NCI-H226 (cell line): Measurements from ENCODE around the gene SPAG17.

Source experiments
- DNase-seq: peaks from one replicate; pipeline ENCODE4 v3.0.0-alpha.2; 2015

The SPAG17 gene

GRCh38 chr1:118117521-118117920, 67.5 kb downstream of the SPAG17 start:
- no peak for DNase-seq

- no peak for DNase-seq
These were observed 68.1 kb downstream of the SPAG17 start for GRCh38 chr1:118116909-118117308.

GRCh38 chr1:118116401-118116800, 68.6 kb downstream of the SPAG17 start:
- DNase-seq = no peak

DNA sequence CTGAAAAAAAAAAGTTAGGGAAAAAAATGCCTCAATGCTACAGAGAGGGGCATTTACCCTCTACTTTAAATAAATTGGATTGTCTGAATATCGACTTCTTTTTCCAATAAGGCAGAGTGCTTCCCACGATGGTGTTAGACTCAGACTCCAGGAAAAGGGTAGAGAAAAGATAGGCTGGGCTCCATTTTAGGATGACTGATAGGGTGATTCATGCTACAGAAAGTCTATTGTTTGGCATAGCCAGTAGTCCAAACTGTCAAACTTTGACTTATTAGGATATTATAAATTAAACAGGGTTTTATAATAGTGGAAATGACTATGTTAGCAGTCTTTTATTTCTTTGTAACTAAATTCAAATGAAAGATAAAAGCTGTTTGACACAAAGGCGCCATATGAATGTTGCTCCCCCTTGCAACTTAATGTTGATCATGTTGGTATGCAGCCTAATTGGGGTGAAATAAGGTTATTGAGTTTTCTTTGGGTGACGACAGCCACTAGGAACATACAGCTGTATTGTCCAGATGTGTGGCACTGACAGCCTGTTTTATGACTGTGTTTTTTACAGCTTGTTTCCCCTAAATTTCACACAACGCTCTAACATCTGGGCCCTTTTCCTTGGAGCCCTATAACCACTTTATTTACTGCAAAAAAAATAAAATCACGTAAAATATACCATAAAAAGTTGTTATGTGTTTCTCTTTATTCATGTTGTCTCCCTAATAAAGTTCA, 69.3 kb downstream of the SPAG17 start:
- peak; percentile 57 for DNase-seq

GRCh38 chr1:118113261-118113660, 71.8 kb downstream of the SPAG17 start:
- peak; percentile 30 for DNase-seq

DNA sequence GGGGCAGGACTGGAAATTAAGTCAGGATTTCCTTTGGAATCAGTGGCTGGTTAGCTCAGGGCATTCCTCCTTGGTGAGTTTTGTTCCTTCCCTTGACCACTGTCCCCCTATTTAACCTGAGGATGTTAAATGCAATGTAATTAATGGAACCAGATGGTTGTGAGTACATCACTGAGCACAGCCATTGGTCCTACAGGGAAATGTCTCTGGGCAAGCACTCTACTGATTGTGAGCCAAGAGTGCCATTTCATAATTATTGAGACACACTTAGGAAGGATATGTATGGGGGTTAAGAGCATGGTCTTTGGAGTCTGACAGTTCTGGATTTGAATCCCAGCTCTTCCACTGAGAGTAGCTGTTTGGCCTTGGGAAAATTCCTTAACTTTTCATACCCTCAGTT, 74.4 kb downstream of the SPAG17 start:
- DNase-seq = no peak

DNA sequence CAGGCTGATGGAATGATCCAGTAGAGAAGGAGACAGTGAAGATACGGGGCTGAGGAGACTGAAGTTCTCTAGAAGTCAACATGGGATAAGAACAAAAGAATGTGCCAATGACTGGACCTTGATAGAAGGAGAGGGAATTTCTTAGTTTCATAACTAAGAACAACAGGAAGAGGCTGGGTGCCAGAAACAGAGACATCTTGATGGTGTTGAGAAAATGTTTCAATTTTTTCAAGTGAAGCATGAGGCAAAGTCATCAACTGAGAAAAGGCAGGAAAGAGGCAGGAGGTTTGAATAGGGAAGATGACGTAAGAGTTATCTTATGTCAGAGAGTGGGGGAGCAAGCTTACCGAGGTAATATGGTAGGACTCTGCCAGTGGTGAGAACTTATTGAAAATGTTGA, 80.1 kb downstream of the SPAG17 start:
- DNase-seq = peak; percentile 51

- DNase-seq = no peak
These were observed 82.6 kb downstream of the SPAG17 start for GRCh38 chr1:118102445-118102844.

DNA sequence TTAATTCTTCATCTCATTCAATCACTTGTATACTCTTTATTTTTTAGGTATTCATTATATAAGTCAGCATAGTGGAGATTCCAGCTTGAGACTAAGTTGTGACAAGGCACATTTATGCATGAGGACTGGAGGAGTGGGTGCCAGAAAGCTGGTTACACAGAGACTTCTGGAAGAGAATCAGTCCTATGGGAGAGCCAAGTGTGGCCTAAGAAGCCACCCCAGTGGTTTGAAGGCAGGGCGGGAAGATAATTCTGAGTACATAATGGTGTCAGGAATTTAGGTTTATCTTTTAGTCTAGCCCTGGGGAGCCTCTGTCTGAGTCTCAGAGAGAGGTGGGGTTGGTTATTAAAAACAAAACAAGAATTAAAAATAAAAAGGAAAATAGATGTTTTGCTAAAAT, 83.0 kb downstream of the SPAG17 start:
- no peak for DNase-seq

- DNase-seq = peak; percentile 3
These were observed 83.5 kb downstream of the SPAG17 start for GRCh38 chr1:118101515-118101844.

DNA sequence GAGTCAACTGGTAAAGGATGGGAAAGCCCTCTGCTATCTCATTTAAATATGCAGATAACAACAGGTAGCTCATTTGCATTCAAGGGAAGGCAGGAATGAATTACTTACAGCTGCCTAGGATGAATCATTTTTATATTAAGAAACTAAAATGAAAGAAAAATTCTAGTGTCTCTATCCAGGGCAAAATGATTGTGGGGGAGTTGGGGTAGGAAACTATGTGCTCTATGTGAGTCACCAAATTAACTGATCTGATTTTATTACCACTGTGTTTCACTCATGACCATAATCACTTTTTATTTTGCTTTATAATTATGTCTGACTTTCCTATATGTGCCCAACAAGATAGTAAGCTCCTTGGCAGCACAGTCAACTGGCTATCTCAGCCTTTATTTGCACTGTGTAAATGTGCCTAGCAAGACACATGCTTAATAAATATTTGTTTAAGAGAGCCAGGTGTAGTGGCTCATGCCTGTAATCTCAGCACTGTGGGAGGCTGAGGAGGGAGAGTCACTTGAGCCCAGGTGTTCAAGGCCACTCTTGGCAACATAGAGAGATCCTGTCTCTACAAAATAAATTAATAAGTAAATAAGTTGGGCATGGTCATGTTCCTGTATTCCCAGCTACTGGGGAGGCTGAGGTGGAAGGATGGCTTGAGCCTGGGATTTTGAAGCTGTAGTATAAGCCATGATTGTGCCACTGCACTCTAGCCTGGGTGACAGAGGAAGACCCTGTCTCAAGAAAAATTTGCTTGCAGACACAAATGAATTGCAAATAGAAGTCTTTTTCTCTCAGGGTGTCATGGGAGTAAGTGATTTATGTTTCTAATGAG, 84.1 kb downstream of the SPAG17 start:
- DNase-seq = peak; percentile 10

GRCh38 chr1:118099686-118100085, 85.3 kb downstream of the SPAG17 start:
- DNase-seq = no peak

GRCh38 chr1:118097622-118098348, 87.2 kb downstream of the SPAG17 start:
- DNase-seq = no peak

DNA sequence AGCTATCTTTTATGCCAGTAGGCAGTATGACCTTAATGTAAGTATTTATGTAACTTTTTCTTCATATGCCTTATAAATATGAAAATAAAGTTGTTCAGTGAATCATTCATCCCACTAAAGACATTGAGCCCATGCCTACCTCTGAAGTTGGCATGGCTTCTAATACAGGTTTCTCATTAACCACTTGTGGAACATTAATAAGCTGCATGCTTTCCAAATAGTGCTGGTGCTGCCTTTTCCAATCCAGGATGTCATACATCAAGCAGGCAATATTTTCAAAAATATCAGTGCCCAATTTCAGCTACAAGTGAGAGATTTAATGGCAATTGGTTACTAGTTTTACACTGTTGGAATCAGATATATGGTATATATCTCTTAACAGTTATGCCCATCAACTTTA, 92.0 kb downstream of the SPAG17 start:
- DNase-seq = no peak

DNA sequence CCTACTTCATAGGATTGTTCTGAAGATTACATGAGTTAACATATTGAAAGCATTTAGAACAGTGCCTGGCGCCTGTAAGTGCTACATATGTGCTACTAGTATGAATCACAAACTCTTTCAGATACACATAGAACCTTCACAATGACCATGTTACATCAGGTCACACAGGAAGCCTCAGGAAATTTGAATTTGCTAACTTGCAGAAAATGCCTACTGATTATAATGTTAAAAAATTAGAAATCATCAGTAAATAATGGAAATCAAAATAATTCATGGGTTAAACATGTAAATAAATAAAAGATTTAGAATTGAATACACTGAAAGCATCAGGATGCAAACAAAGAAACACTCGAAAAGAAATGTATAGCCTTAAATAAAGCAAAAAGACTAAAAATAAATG, 94.9 kb downstream of the SPAG17 start:
- DNase-seq = no peak

DNA sequence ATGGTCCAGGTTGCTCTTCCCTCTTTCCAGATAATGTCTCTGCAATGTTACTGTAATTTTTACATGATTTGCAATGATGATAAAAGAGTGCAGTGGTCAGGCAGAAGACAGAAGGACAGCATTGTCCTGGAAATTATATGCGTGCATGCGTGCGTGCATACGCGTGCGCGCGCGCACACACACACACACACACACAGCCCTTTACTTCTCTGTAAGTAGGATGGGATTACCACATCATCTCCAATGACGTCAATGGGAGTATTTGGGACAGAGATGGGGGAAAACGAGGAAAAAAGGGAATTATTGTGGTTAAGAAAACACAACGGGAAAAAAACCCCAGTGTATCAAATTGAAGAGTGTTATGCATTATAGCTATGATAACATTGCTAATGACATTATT, 99.7 kb downstream of the SPAG17 start:
- DNase-seq = no peak

- DNase-seq = no peak
These were observed 100.6 kb downstream of the SPAG17 start for GRCh38 chr1:118084400-118084799.

DNA sequence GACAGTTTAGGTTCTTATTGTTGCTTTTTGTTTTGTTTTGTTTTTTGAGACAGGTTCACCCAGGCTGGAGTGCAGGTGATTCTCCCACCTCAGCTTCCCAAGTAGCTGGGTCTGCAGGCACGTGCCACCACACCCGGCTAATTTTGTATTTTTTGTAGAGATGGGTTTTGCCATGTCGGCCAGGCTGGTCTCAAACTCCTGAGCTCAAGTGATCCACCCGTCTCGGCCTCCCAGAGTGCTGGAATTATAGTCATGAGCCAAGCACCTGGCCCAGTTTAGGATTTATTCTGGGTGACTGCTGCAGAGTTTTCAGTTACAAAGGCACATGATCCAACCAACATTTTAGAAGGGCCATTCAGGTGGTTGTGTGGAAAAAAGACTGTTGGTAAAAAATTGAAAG, 102.0 kb downstream of the SPAG17 start:
- no peak for DNase-seq

DNA sequence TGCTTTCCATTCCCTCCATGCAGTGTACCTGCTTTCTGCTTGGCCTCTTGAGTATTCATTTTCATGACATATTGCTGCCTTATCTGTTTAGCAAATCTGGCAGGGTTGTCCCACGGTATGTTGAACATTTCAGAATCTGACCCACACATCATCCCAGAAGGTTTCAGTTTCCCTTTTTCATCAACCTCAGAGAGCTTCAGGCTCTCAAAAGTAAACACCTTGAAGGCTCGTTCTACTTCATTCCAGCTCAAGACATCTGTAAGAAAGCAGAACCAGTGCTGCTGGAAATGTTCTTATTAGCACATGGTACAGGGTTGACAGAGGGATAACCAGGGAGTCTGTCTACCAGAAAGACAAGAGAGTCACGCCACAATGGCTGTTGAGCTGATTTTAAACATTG, 103.6 kb downstream of the SPAG17 start:
- no peak for DNase-seq

DNA sequence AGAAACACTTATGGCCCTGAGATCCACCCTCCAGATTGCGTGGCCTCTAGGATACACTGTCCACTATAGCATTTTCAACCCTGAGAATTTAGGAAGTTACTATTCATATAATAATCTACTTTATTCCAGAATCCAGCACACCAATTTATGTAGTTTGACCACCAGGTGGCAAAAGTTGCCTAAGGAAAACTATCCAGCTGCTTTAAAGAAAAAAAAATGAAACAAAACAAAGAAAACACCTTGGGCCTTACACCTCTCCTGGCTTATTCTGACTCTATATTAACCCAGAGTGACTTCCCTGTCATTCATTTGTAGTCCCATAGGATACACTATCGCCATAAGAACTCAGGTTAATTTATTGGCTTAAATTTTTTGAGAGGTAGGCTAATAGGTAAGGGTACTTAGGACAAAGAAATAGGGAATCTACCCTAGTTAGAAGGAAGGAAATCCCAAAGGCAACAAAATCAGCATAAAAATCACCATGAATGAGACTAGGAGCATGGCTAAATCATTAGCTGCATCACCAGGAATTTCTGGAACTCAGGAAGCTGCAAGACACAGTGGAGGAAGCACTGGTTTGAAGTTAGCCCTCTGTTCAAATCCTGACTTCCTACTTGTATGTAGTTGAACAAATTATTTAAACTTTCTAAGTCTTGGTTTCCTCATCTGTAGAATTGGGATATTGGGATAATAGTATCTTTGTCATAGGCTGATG, 107.5 kb downstream of the SPAG17 start:
- DNase-seq = peak; percentile 17

DNA sequence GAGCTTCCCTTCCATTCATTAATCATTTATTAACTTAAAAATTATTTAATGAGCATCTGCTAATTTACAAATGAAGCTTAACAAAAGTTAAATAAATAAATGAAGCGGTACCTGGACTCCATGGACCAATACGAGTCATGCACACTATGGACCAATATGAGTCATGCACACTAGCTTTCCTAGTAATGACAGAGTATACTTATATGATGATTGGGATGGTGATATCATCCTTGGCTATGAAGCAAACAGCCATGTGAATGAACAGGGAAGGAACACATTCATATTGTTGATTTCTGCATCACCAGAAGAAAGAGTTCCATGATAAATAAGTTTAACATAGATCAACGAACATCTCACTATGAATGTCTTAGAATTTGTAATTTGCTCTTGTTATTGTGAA, 109.9 kb downstream of the SPAG17 start:
- peak; percentile 56 for DNase-seq

- no peak for DNase-seq
These were observed 111.2 kb downstream of the SPAG17 start for GRCh38 chr1:118073648-118074435.
